ENCODE data around the gene SEMA5B.

GRCh38 chr3:123075359-123075758 lies 47.8 kb upstream of the SEMA5B start:
- TF ChIP-seq GABPA (IDR thresholded peaks at IDR 0.05 in 1 of 2, conservative IDR thresholded peaks at IDR 0.05 in 1 of 2) (no peak), CTCF (IDR thresholded peaks at IDR 0.05; ENCODE audit: low read depth, low read length, missing input control) (no peak), FOXA2 (IDR thresholded peaks at IDR 0.05) (no peak), FOXA1 (IDR thresholded peaks at IDR 0.05) (no peak), TAF1 (conservative IDR thresholded peaks at IDR 0.05) (no peak)

Measured in liver (tissue), 3 donors.